Esophagus mucosa (tissue), 1 donor: ENCODE measurements around the gene EML6. TPM values are rescaled to one million over a fixed set of nuclear protein-coding genes. Genes with fewer than 3 reads are reported as not detected.

ENCODE experiments used
- ATAC-seq: fragments of 200-7000 bp; cut with Tn5 transposase; one replicate; pipeline ENCODE4 v1.9.1; 2020
- total RNA-seq: library from RNA; stranded (reverse); gene quantifications from one replicate; pipeline ENCODE4 v1.2.4, GENCODE V29; 2023
- donor health status: DM: yes; HTN: yes; CAD: no.

The EML6 gene
- total RNA-seq, 1 donor from 2014 or later: 5.2 TPM

- peak; percentile 76 for ATAC-seq
These were observed 14.7 kb upstream of the EML6 start for GRCh38 chr2:54708584-54709335.

- peak; percentile 86 for ATAC-seq
These were observed 14.1 kb upstream of the EML6 start for GRCh38 chr2:54709336-54709809.

GRCh38 chr2:54710216-54710615 lies 13.2 kb upstream of the EML6 start:
- no peak for ATAC-seq

- no peak for ATAC-seq
These were observed 10.9 kb upstream of the EML6 start for GRCh38 chr2:54712516-54712915.

GRCh38 chr2:54714996-54715395 lies 8.5 kb upstream of the EML6 start:
- no peak for ATAC-seq

GRCh38 chr2:54716375-54716774 lies 7.1 kb upstream of the EML6 start:
- no peak for ATAC-seq

- ATAC-seq: no peak
These were observed 2.9 kb upstream of the EML6 start for GRCh38 chr2:54720563-54720962.

GRCh38 chr2:54722641-54723040 lies 821 bp upstream of the EML6 start:
- ATAC-seq: peak; percentile 8

GRCh38 chr2:54723996-54724559 lies 616 bp downstream of the EML6 start:
- ATAC-seq: no peak

GRCh38 chr2:54724560-54725342 lies 1.3 kb downstream of the EML6 start:
- ATAC-seq: no peak

GRCh38 chr2:54725343-54726099 lies 2.1 kb downstream of the EML6 start:
- no peak for ATAC-seq

- ATAC-seq: no peak
These were observed 3.0 kb downstream of the EML6 start for GRCh38 chr2:54726431-54726830.

- ATAC-seq: no peak
These were observed 3.5 kb downstream of the EML6 start for GRCh38 chr2:54726940-54727339.

- peak; percentile 35 for ATAC-seq
These were observed 5.2 kb downstream of the EML6 start for GRCh38 chr2:54728669-54729120.

GRCh38 chr2:54735636-54736035 lies 12.2 kb downstream of the EML6 start:
- no peak for ATAC-seq

GRCh38 chr2:54738281-54738680 lies 14.8 kb downstream of the EML6 start:
- no peak for ATAC-seq

- ATAC-seq: no peak
These were observed 16.9 kb downstream of the EML6 start for GRCh38 chr2:54740333-54740732.

- ATAC-seq: no peak
These were observed 17.8 kb downstream of the EML6 start for GRCh38 chr2:54741250-54741649.

- no peak for ATAC-seq
These were observed 26.6 kb downstream of the EML6 start for GRCh38 chr2:54750040-54750439.

- ATAC-seq: no peak
These were observed 29.0 kb downstream of the EML6 start for GRCh38 chr2:54752439-54752838.

GRCh38 chr2:54755641-54756326 lies 32.3 kb downstream of the EML6 start:
- ATAC-seq: peak; percentile 76

GRCh38 chr2:54757500-54757899 lies 34.0 kb downstream of the EML6 start:
- ATAC-seq: peak; percentile 59
